BE2C (cell line): ENCODE measurements around the gene FRMD5.

Source experiments
- DNase-seq: peaks from one replicate; pipeline ENCODE4 v3.0.0-alpha.2; 2020
- H3K27me3 ChIP-seq: fragments of 250-450 bp; sonication (Bioruptor Pico); 2 replicates; pipeline ENCODE4 v1.5.1; 2020; ENCODE audit warnings: mild to moderate bottlenecking
- H3K36me3 ChIP-seq: fragments of 250-450 bp; sonication (Bioruptor Pico); 2 replicates; pipeline ENCODE4 v1.5.1; 2020; ENCODE audit warnings: mild to moderate bottlenecking
- H3K4me1 ChIP-seq: fragments of 250-450 bp; sonication (Bioruptor Pico); 2 replicates; pipeline ENCODE4 v1.5.1; 2020
- H3K4me3 ChIP-seq: 2 replicates; pipeline ENCODE4 v1.5.1; 2011; ENCODE audit warnings: low read depth, low read length
- H3K9me3 ChIP-seq: fragments of 250-450 bp; sonication (Bioruptor Pico); 2 replicates; pipeline ENCODE4 v1.5.1; 2020
- TF ChIP-seq, protein P1 (sequence below): IDR thresholded peaks from 2 replicates; pipeline ENCODE4 v1.5.1; 2012; ENCODE audit warnings: mild to moderate bottlenecking, low read depth, low read length

The FRMD5 gene

DNA sequence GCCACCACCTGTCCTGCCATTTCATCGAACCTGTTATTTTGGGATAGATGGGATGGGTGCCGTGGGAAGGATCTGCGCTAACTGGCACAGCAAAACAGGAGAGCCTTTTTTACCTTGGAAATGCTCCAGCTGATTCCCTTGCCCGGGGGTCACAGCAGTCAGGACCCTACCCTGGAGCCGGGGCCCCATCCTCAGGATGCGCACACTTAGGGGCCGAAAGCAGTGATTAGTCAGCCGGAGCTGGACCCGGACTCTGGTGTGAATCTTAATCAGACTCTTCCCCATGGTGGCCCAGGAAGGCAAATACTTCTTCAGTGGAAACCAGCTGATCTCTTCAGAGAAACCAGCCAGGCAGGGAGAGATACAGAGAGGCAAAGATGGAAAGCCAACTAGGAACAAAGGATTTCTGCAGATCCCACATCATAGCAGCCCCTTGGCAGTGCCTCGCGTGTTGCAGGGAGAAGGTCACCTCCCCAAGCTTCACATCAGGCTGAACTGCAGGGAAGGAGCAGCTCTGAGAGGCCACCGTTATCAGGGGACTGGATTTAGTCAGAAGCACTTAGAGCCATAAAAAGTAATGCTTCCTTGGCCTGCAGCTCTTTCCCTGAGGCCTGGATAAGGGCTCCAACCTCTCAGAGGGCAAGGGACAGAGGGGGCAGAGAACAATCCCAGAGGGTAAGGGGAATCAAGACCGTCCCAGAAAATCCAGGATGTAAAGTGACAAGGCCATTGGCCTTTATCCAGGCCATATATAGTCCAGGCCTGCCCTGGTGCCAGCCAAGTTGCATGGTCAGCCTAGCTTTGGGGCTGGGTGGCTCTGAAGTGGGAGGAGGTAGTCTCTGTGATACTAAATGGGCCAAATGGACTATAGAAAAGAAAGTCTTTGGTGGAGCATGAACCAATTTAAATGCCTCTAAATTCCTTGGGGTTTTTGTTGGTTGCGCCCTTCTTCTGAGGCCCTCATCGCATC lies 315.4 kb downstream of the FRMD5 start:
- H3K4me1 ChIP-seq, result peaks cover 4% of the 10 kb centered on the region
- H3K36me3 ChIP-seq, result peaks cover 24% of the 10 kb centered on the region
- H3K27me3 ChIP-seq, result no peaks in the 10 kb centered on the region
- no peak for DNase-seq
- H3K4me3 ChIP-seq, result no peak overlapping the region
- TF ChIP-seq, protein P1, sequence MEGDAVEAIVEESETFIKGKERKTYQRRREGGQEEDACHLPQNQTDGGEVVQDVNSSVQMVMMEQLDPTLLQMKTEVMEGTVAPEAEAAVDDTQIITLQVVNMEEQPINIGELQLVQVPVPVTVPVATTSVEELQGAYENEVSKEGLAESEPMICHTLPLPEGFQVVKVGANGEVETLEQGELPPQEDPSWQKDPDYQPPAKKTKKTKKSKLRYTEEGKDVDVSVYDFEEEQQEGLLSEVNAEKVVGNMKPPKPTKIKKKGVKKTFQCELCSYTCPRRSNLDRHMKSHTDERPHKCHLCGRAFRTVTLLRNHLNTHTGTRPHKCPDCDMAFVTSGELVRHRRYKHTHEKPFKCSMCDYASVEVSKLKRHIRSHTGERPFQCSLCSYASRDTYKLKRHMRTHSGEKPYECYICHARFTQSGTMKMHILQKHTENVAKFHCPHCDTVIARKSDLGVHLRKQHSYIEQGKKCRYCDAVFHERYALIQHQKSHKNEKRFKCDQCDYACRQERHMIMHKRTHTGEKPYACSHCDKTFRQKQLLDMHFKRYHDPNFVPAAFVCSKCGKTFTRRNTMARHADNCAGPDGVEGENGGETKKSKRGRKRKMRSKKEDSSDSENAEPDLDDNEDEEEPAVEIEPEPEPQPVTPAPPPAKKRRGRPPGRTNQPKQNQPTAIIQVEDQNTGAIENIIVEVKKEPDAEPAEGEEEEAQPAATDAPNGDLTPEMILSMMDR, result no peak
- H3K9me3 ChIP-seq, result 0 out of 2 replicates have a peak, but pooled peaks cover 3% of the 10 kb centered on the region

- Histone ChIP-seq H3K36me3 (peaks cover 31% of the 10 kb centered on the region), H3K27me3 (no peaks in the 10 kb centered on the region), H3K4me3 (no peak overlapping the region), H3K4me1 (peaks cover 4% of the 10 kb centered on the region), H3K9me3 (0 out of 2 replicates have a peak, but pooled peaks cover 3% of the 10 kb centered on the region)
- DNase-seq, result no peak
- TF ChIP-seq, protein P1, result no peak
These were observed 316.6 kb downstream of the FRMD5 start for GRCh38 chr15:43878446-43878845.

- Histone ChIP-seq H3K4me1 (peaks cover 4% of the 10 kb centered on the region), H3K4me3 (no peak overlapping the region), H3K9me3 (0 out of 2 replicates have a peak, but pooled peaks cover 3% of the 10 kb centered on the region), H3K27me3 (no peaks in the 10 kb centered on the region), H3K36me3 (peaks cover 32% of the 10 kb centered on the region)
- TF ChIP-seq, protein P1, result no peak
- DNase-seq, result no peak
These were observed 317.7 kb downstream of the FRMD5 start for GRCh38 chr15:43877371-43877770.

- peaks cover 4% of the 10 kb centered on the region for H3K4me1 ChIP-seq
- H3K4me3 ChIP-seq, result no peak overlapping the region
- no peak for DNase-seq
- H3K36me3 ChIP-seq, result peaks cover 29% of the 10 kb centered on the region
- TF ChIP-seq, protein P1, result no peak
- 0 out of 2 replicates have a peak, but pooled peaks cover 3% of the 10 kb centered on the region for H3K9me3 ChIP-seq
- H3K27me3 ChIP-seq, result no peaks in the 10 kb centered on the region
These were observed 318.2 kb downstream of the FRMD5 start for GRCh38 chr15:43876872-43877271.

DNA sequence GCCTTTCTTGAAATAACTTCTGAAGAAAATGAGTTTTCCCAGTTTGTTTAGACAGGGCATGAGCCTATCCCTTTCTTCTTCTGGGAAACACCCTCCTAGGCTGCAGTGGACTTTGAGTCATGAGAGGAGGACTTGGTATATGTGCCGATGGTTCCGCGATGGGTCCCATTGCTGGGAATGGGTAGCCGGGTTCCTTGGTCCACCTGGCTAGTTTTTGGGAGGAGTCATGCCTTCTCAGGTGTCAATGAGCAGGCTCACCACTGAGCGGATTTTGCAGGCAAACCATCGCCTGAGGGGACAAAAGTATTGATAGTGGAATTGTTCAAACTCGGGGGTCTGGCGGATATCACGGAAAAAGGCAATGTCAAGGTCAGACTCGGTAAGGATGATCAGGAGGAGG lies 321.4 kb downstream of the FRMD5 start:
- H3K4me3 ChIP-seq, result no peak overlapping the region
- H3K9me3 ChIP-seq, result no peaks in the 10 kb centered on the region
- H3K27me3 ChIP-seq, result no peaks in the 10 kb centered on the region
- DNase-seq, result no peak
- H3K4me1 ChIP-seq, result peaks cover 4% of the 10 kb centered on the region
- peaks cover 27% of the 10 kb centered on the region for H3K36me3 ChIP-seq
- TF ChIP-seq, protein P1, result no peak

GRCh38 chr15:43872416-43873020 lies 322.6 kb downstream of the FRMD5 start:
- H3K9me3 ChIP-seq, result no peaks in the 10 kb centered on the region
- peaks cover 22% of the 10 kb centered on the region for H3K36me3 ChIP-seq
- TF ChIP-seq, protein P1, result peak; percentile 89

More at GRCh38 chr15:43872416-43873020, 322.6 kb downstream of the FRMD5 start:
- no peaks in the 10 kb centered on the region for H3K27me3 ChIP-seq
- no peak overlapping the region for H3K4me3 ChIP-seq
- DNase-seq, result peak; percentile 75
- H3K4me1 ChIP-seq, result no peaks in the 10 kb centered on the region
